Measurements from ENCODE around the gene SH3PXD2B.
"Not testable (repeated sequence)": the region's sequence is repeated elsewhere in the genome, so short reads cannot be mapped to it uniquely, and the experiment has no call there.

The SH3PXD2B gene

DNA sequence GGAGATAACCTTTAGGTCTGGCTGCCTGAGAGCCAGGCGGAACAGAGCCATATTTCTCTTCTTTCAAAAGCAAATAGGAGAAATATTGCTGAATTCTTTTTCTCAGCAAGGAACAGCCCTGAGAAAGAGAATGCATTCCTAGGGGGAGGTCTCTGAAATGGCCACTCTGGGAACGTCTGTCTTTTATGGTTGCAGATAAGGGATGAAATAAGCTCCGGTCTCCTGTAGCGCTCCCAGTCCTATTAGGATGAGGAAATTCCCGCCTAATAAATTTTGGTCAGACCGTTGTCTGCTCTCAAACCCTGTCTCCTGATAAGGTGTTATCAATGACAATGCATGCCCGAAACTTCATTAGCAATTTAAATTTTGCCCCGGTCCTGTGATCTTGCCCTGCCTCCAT, 57.3 kb downstream of the SH3PXD2B start:
- not testable (repeated sequence) for DNase-seq; H3K9me3 Mint-ChIP-seq; H3K4me3 Mint-ChIP-seq; H3K4me1 Mint-ChIP-seq (ENCODE audit: low read depth in 2 of 2); H3K27ac Mint-ChIP-seq; ATAC-seq (replicated peaks); H3K36me3 Mint-ChIP-seq (ENCODE audit: insufficient read depth)
- H3K27me3 Mint-ChIP-seq: peaks cover 35 to 47% of the 10 kb centered on the region in 2 donors

DNA sequence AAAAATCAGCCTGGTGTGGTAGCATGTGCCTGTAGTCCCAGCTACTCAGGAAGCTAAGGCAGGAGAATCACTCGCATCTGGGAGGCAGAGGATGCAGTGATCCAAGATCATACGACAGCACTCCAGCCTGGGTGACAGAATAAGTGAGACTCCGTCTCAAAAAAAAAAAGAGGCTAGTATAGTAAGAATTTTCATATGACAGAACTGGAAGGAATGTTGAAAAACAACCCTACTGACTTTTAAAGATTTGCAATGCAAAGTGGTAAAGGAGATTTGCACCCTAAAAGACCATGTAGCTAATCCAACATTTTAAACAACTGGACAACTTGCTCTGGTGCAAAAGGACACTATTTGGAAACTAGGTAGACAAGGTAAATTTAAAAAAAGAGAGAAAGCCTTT, 58.1 kb downstream of the SH3PXD2B start:
- no peak for DNase-seq
- no peak overlapping the region for H3K27ac Mint-ChIP-seq
- H3K4me1 Mint-ChIP-seq (ENCODE audit: low read depth in 2 of 2): no peaks in the 10 kb centered on the region
- no peaks in the 10 kb centered on the region for H3K36me3 Mint-ChIP-seq (ENCODE audit: insufficient read depth)
- peaks cover 6 to 8% of the 10 kb centered on the region in 2 donors for H3K9me3 Mint-ChIP-seq
- H3K4me3 Mint-ChIP-seq: no peak overlapping the region
- no peak for ATAC-seq (replicated peaks)
- peaks cover 30 to 43% of the 10 kb centered on the region in 2 donors for H3K27me3 Mint-ChIP-seq

DNA sequence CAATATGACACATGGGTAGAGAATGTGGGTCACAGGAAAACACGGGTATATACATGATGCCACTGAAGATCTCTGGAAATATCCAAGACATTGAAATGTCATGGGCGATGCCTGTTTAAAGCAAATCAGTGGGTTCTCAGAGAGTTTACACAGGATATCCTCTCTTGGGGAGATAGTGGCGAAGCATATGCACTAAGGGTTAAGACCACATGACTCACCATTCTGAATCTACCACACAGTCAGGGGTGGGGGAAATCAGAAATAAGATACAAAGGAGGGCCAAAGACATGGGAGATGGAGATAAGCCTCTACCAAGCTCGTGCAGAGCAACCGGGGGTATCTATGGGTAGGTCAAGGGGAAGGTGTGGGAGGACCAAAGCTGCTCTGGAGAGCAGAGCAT, 58.8 kb downstream of the SH3PXD2B start:
- no peak overlapping the region for H3K4me3 Mint-ChIP-seq
- DNase-seq (no peak), ATAC-seq (replicated peaks) (peak; percentile 74)
- no peak overlapping the region for H3K27ac Mint-ChIP-seq
- H3K9me3 Mint-ChIP-seq: peaks cover 6 to 8% of the 10 kb centered on the region in 2 donors
- peaks cover 36 to 48% of the 10 kb centered on the region in 2 donors for H3K27me3 Mint-ChIP-seq
- H3K36me3 Mint-ChIP-seq (ENCODE audit: insufficient read depth): no peaks in the 10 kb centered on the region
- H3K4me1 Mint-ChIP-seq (ENCODE audit: low read depth in 2 of 2): no peaks in the 10 kb centered on the region

DNA sequence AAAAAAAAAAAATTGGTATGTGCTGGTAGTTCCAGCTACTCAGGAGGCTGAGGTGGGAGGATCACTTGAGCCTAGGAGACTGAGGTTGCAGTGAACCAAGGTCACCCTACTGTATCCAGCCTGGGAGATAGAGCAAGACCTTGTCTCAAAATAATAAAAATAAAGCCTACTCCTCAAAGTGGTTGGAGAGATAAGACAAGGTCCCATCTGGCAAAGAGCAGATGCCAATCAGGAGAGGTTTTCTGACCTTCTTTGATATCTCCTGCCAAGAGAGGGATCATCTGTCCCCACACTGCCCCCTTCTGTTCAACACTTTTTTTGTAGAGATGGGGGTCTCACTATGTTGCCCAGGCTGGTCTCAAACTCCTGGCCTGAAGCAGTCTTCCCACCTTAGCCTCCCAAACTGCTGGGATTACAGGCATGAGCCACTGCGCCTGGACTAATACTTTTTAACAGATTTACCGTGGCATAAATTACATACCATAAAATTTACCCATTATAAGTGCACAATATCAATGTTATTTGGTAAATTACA, 64.7 kb downstream of the SH3PXD2B start:
- Mint-ChIP-seq H3K4me1 (ENCODE audit: low read depth in 2 of 2) (no peaks in the 10 kb centered on the region), H3K4me3 (no peak overlapping the region), H3K27ac (no peak overlapping the region), H3K36me3 (ENCODE audit: insufficient read depth) (no peaks in the 10 kb centered on the region), H3K27me3 (peaks cover 39 to 42% of the 10 kb centered on the region in 2 donors), H3K9me3 (no peaks in the 10 kb centered on the region)
- no peak for ATAC-seq (replicated peaks)
- DNase-seq: no peak

DNA sequence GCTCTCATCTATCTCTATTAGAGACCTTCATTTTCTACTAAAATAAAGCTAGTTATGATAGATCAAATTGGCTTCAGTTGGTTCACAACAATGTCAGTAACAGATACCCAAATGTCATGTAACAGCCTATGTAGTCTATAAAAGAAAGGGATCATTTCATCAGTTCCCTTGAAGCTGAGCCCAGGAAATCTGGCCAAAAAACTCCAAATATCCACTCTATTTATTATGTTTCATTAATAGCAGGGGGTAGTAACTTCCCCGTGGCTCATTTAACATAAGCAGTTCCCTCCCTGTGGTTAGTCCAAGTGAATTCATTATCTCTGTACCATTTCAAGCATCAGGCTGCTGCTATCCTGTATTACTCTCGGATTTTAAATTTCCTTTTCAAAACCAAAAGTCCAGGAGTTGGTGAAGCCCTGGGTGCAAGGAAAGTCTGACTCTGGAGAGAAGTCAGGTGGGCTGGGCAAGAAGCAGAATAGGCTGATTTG, 66.0 kb downstream of the SH3PXD2B start:
- Mint-ChIP-seq H3K27ac (no peak overlapping the region), H3K4me3 (no peak overlapping the region), H3K27me3 (peaks cover 27 to 36% of the 10 kb centered on the region in 2 donors), H3K36me3 (ENCODE audit: insufficient read depth) (no peaks in the 10 kb centered on the region), H3K9me3 (no peaks in the 10 kb centered on the region), H3K4me1 (ENCODE audit: low read depth in 2 of 2) (no peaks in the 10 kb centered on the region)
- DNase-seq (no peak), ATAC-seq (replicated peaks) (no peak)

DNA sequence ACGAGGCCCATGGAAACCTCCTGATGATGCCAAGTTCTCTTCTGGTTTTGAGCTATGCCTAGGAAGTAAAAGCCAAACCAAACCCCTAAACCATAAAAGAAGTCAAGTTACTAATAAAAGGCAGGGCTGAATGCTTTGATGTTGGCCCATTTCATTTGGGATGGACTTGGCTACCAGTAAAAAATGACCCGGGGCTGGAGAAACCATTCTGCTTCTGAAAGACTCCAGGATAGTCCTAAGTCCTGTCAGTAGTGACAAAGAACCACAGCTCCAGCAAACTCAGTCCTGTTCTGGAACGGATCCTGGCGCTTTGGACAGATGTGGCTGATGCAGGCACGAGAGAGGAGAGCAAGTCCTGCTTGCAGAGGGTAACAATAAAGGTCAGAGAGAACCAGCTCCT, 68.6 kb downstream of the SH3PXD2B start:
- DNase-seq (no peak), ATAC-seq (replicated peaks) (no peak)
- Mint-ChIP-seq H3K4me3 (no peak overlapping the region), H3K4me1 (ENCODE audit: low read depth in 2 of 2) (no peaks in the 10 kb centered on the region), H3K27me3 (peaks cover 11 to 35% of the 10 kb centered on the region in 2 donors), H3K27ac (no peak overlapping the region), H3K36me3 (ENCODE audit: insufficient read depth) (no peaks in the 10 kb centered on the region), H3K9me3 (no peaks in the 10 kb centered on the region)

DNA sequence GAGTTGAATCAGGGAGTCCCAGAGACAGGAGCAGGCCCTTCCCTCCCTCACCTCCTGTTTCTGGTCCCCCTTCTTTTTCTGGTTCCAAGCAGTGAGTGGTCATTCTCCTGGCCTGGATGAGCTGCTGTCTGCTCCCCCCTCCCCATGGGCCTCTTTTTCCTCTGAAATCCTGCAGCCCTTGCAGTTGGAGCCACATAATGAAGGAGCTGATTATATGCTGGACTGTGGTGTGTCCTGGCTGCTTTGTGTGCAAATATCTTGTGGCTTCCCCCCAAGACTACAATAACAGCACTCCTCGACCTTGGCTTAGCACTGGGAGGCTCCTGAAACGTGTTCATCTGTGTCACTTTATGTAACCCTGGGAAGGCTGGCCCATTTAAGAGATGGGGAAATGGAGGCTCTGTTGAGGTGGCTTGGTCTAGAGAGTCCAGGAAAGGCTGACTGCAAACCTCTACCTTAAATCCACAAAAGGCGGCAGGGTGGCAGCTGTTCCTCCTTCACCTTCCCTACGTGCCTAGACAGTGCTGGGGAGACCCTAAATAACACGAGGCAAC, 69.2 kb downstream of the SH3PXD2B start:
- no peak for ATAC-seq (replicated peaks)
- Mint-ChIP-seq H3K27ac (no peak overlapping the region), H3K27me3 (peaks cover 5 to 29% of the 10 kb centered on the region in 2 donors), H3K36me3 (ENCODE audit: insufficient read depth) (no peaks in the 10 kb centered on the region), H3K4me3 (no peak overlapping the region), H3K4me1 (ENCODE audit: low read depth in 2 of 2) (no peaks in the 10 kb centered on the region), H3K9me3 (no peaks in the 10 kb centered on the region)
- DNase-seq: no peak

DNA sequence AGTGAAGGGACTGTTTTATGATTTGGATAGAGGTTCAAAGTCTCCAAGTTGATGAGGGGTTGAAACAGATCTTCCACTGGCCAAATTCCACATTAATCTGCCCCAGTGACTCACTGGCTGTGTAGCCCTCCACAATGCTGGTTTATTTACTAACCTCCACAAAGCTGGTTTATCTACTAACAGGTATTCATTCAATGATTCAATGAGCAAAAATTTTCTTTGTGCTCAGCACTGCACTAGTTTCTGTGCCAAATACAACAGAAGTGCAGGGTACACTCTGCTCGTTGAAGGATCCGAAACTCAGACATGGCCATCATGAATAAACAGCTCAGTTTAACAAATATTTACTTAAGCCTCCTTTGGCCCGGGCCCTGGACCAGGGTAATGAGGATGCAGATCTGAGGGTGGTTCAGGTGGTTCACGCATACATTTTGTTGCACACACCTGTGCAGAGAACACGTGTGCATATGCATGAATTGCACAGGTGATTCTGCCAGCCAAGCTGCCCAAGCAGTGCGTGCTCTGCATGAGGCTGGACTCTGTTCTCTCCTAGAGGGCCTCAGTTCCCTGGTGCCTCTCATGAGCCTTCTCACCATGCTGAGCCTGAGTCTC, 71.0 kb downstream of the SH3PXD2B start:
- Mint-ChIP-seq H3K9me3 (no peaks in the 10 kb centered on the region), H3K27me3 (peaks cover 0 to 25% of the 10 kb centered on the region in 2 donors), H3K27ac (no peak overlapping the region), H3K4me3 (no peak overlapping the region), H3K36me3 (ENCODE audit: insufficient read depth) (no peaks in the 10 kb centered on the region), H3K4me1 (ENCODE audit: low read depth in 2 of 2) (no peaks in the 10 kb centered on the region)
- ATAC-seq (replicated peaks) (no peak), DNase-seq (no peak)

DNA sequence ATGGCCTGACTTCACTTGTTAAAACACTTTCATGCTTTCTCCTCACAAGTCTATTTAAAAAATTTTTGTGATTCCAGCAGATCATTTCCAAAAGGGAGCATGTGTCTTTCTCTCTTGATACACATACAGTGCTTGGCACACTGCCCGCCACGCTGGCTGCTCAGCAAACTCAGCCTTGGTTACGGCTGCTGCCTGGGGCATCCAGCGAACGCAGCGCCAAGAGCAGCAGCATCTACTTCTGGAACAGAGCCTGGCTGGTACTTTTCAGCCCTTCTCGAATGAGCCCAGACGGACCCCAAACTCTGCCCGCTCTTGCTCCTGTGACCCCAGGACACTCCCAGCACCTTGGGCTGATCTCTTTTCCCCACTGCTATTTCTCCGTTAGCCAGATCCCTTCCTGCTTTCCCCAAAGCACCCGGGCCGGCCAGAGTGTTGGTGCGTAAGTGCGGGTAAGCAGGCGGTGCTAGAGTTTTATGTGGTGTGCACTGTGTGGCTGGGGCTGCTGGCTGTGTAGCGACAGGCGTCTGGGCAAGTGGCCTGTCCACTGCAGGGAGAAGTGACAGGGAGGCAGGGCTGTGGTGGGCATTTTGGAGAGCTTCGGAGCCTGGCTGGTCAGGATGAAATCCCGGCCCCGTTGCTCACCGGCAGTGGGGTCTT, 73.2 kb downstream of the SH3PXD2B start:
- H3K4me3 Mint-ChIP-seq: no peak overlapping the region
- H3K36me3 Mint-ChIP-seq (ENCODE audit: insufficient read depth): no peaks in the 10 kb centered on the region
- H3K9me3 Mint-ChIP-seq: no peaks in the 10 kb centered on the region
- H3K4me1 Mint-ChIP-seq (ENCODE audit: low read depth in 2 of 2): peaks cover 0 to 1% of the 10 kb centered on the region in 2 donors
- ATAC-seq (replicated peaks) (no peak), DNase-seq (no peak)
- peaks cover 0 to 28% of the 10 kb centered on the region in 2 donors for H3K27me3 Mint-ChIP-seq
- no peak overlapping the region for H3K27ac Mint-ChIP-seq

DNA sequence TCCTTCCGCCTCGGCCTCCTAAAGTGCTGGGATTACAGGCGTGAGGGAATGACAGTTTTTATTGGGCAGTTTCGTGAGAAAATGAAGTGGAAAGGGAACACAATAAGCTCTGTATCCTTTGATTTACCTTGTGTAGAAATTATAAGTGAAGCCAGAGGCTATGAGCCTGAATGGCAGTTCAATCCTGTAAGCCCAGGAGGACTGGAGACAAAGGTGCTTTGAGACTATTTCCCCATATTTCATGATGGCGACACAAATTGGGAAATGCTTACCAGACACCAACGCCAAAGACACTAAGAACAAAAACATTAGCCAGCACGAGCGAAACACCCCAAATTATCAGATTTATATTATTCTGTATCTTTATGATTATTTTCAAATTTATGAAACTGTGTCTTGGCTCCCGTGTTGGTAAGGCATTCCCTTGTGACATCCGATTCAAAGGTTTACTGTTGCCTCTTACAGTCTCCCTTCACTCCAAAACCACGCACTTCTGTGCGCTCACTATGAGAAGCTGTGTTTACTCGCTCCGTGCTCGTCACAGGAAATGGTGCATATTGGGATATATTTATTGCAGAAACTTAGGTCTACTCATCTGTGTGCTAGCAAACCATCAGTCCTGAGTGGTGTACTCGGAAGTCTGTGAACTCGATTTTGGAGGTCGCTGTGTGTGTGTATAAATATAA, 73.9 kb downstream of the SH3PXD2B start:
- no peak for ATAC-seq (replicated peaks)
- Mint-ChIP-seq H3K27me3 (peaks cover 0 to 28% of the 10 kb centered on the region in 2 donors), H3K36me3 (ENCODE audit: insufficient read depth) (no peaks in the 10 kb centered on the region), H3K4me1 (ENCODE audit: low read depth in 2 of 2) (peaks cover 0 to 1% of the 10 kb centered on the region in 2 donors), H3K27ac (no peak overlapping the region), H3K4me3 (no peak overlapping the region), H3K9me3 (no peaks in the 10 kb centered on the region)
- no peak for DNase-seq

DNA sequence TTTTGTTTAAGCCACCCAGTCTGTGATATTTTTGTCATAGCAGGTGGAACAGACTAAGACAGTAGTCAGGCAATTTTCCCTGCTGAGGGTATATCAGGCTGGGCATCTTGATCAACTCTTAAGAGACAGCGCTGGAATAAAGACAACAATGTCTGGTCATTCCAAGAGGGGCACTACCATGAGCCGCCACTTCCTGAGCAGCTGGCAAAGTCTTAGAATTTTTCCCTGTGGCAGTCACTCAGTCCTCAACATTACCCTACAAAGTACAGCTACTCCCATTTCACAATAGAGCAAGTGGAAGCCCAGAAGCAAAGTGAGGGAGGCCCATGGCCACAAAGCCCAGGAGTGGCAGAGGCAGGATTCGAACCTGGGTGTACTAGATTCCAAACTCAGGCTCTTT, 74.8 kb downstream of the SH3PXD2B start:
- Mint-ChIP-seq H3K27me3 (peaks cover 4 to 19% of the 10 kb centered on the region in 2 donors), H3K4me1 (ENCODE audit: low read depth in 2 of 2) (peaks cover 0 to 1% of the 10 kb centered on the region in 2 donors), H3K36me3 (ENCODE audit: insufficient read depth) (no peaks in the 10 kb centered on the region), H3K4me3 (no peak overlapping the region), H3K27ac (no peak overlapping the region), H3K9me3 (no peaks in the 10 kb centered on the region)
- no peak for DNase-seq
- ATAC-seq (replicated peaks): no peak

DNA sequence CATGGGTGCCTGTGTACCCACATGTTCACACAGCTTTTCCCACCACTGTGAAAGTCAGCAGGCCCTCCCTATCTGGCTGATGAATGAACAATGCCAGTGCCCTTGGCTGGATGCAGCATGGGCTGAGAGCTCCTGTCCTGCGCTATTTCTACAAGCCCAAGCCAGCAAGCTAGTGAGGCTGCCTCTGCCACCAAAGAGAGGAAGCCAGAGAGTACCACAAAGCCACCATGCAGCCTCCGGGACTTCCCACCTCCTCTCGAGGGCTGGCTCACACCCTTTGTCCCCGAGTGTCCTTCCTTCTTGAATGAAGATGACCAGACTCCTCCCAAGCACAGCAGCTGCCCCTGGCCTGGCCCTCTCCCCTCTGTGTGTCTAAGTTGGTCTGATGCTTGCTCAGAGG, 76.5 kb downstream of the SH3PXD2B start:
- Mint-ChIP-seq H3K27ac (no peak overlapping the region), H3K4me1 (ENCODE audit: low read depth in 2 of 2) (peaks cover 0 to 1% of the 10 kb centered on the region in 2 donors), H3K27me3 (peaks cover 11 to 29% of the 10 kb centered on the region in 2 donors), H3K36me3 (ENCODE audit: insufficient read depth) (no peaks in the 10 kb centered on the region), H3K4me3 (no peak overlapping the region), H3K9me3 (no peaks in the 10 kb centered on the region)
- ATAC-seq (replicated peaks) (no peak), DNase-seq (no peak)

DNA sequence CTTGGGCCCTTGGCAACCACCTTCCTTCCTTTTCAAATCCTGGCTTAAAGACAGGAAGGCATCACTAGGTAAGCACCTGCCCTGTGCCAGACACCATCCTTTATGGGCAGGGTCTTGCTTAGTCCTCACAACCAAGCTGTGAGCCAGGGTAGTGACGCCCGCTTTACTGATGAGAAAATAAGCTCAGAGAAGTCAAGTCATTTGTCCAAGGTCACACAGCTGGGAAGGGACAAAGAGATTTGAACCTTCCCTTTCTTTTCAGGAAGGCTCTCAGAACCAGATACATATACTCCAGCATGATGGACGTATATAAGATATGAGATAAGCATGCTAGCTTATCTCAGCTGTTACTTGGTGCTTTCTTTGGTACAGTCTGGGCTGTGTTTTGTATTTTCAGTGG, 76.9 kb downstream of the SH3PXD2B start:
- no peaks in the 10 kb centered on the region for H3K36me3 Mint-ChIP-seq (ENCODE audit: insufficient read depth)
- peaks cover 11 to 33% of the 10 kb centered on the region in 2 donors for H3K27me3 Mint-ChIP-seq
- no peak overlapping the region for H3K4me3 Mint-ChIP-seq
- no peak for DNase-seq
- H3K27ac Mint-ChIP-seq: no peak overlapping the region
- H3K4me1 Mint-ChIP-seq (ENCODE audit: low read depth in 2 of 2): peaks cover 0 to 1% of the 10 kb centered on the region in 2 donors
- no peaks in the 10 kb centered on the region for H3K9me3 Mint-ChIP-seq
- ATAC-seq (replicated peaks): no peak
